Neuronal stem cell (in vitro differentiated cells): ENCODE results near the gene P2RX7.

Source experiments
- DNase-seq: peaks from one replicate; pipeline ENCODE4 v3.0.0-alpha.2; 2013; ENCODE audit warnings: low spot score
- H2AFZ ChIP-seq: one replicate; pipeline ENCODE4 v1.6.1; 2013; ENCODE audit warnings: mild to moderate bottlenecking, low read length, inconsistent platforms
- H2AK5ac ChIP-seq: 2 replicates; pipeline ENCODE4 v1.6.1; 2013; ENCODE audit warnings: low read depth, mild to moderate bottlenecking, inconsistent platforms, low read length, moderate library complexity, mixed read lengths
- H2BK120ac ChIP-seq: 2 replicates; pipeline ENCODE4 v1.6.1; 2013; ENCODE audit warnings: low read depth, mild to moderate bottlenecking, inconsistent platforms, low read length, moderate library complexity, mixed read lengths
- H2BK12ac ChIP-seq: one replicate; pipeline ENCODE4 v1.6.1; 2013; ENCODE audit warnings: low read length, inconsistent platforms
- H2BK15ac ChIP-seq: 2 replicates; pipeline ENCODE4 v1.6.1; 2013; ENCODE audit warnings: mild to moderate bottlenecking, low read length, inconsistent platforms, mixed read lengths
- H2BK5ac ChIP-seq: one replicate; pipeline ENCODE4 v1.6.1; 2013; ENCODE audit warnings: inconsistent platforms, mild to moderate bottlenecking, low read length, moderate library complexity
- H3K14ac ChIP-seq: one replicate; pipeline ENCODE4 v1.6.1; 2013; ENCODE audit warnings: low read length, inconsistent platforms
- H3K18ac ChIP-seq: 2 replicates; pipeline ENCODE4 v1.6.1; 2013; ENCODE audit warnings: low read length, inconsistent platforms
- H3K23ac ChIP-seq: 2 replicates; pipeline ENCODE4 v1.6.1; 2013; ENCODE audit warnings: low read depth, mild to moderate bottlenecking, mixed read lengths, low read length, inconsistent platforms; ENCODE audit not compliant: poor library complexity
- H3K27ac ChIP-seq: replicated peaks from 3 replicates; pipeline ENCODE4 v1.5.1; 2013; ENCODE audit warnings: low read length, inconsistent platforms
- H3K27me3 ChIP-seq, 3 experiments: 2 replicates each; pipeline ENCODE4 v1.6.1; 2013; ENCODE audit warnings: low read length in 3 of 3, mild to moderate bottlenecking in 2 of 3, inconsistent platforms in 1 of 3, low read depth in 1 of 3, mixed read lengths in 1 of 3, moderate library complexity in 1 of 3; ENCODE audit not compliant: control insufficient read depth in 3 of 3, insufficient read depth in 3 of 3
- H3K36me3 ChIP-seq, 2 donors: replicated peaks in 1 of 2; 2 replicates each; pipeline ENCODE4 v1.6.1; 2013; ENCODE audit warnings: low read length in 2 of 2; ENCODE audit not compliant: control insufficient read depth in 2 of 2, insufficient read depth in 2 of 2
- H3K4ac ChIP-seq: 2 replicates; pipeline ENCODE4 v1.6.1; 2013; ENCODE audit warnings: inconsistent platforms, mild to moderate bottlenecking, low read length, moderate library complexity
- H3K4me1 ChIP-seq, 2 donors: 1 replicate in 1 of 2; 2 replicates in 1 of 2; pipeline ENCODE4 v1.6.1; 2013; ENCODE audit warnings: low read length in 2 of 2, low read depth in 1 of 2; ENCODE audit not compliant: control insufficient read depth in 2 of 2, insufficient read depth in 1 of 2
- H3K4me2 ChIP-seq: one replicate; pipeline ENCODE4 v1.6.1; 2013; ENCODE audit warnings: mild to moderate bottlenecking, low read length, inconsistent platforms; ENCODE audit not compliant: insufficient read depth, poor library complexity, severe bottlenecking
- H3K4me3 ChIP-seq, 2 donors: 2 replicates each; pipeline ENCODE4 v1.5.1; 2013; ENCODE audit warnings: low read length in 2 of 2, mild to moderate bottlenecking in 2 of 2, inconsistent platforms in 1 of 2, moderate library complexity in 1 of 2
- H3K79me1 ChIP-seq: one replicate; pipeline ENCODE4 v1.6.1; 2013; ENCODE audit warnings: low read depth, mild to moderate bottlenecking, inconsistent platforms, low read length, moderate library complexity
- H3K9ac ChIP-seq: one replicate; pipeline ENCODE4 v1.6.1; 2013; ENCODE audit warnings: mild to moderate bottlenecking, low read depth, low read length, inconsistent platforms; ENCODE audit not compliant: poor library complexity
- H3K9me3 ChIP-seq, 2 donors: replicated peaks in 1 of 2; 2 replicates each; pipeline versions ENCODE3 to v1.6.1; 2013; ENCODE audit warnings: low read length in 2 of 2, mild to moderate bottlenecking in 2 of 2, inconsistent platforms in 1 of 2, low read depth in 1 of 2, mixed read lengths in 1 of 2, moderate library complexity in 1 of 2; ENCODE audit not compliant: control insufficient read depth in 2 of 2, insufficient read depth in 1 of 2
- H4K8ac ChIP-seq: one replicate; pipeline ENCODE4 v1.6.1; 2013; ENCODE audit warnings: low read depth, mild to moderate bottlenecking, inconsistent platforms, low read length, moderate library complexity
- H4K91ac ChIP-seq: one replicate; pipeline ENCODE4 v1.6.1; 2013; ENCODE audit warnings: low read length, low read depth, mild to moderate bottlenecking, inconsistent platforms; ENCODE audit not compliant: poor library complexity
- whole genome bisulfite sequencing, 2 donors: extraction: QIAGEN DNeasy Blood & Tissue Kit; methylation state at CpG; one replicate each; pipeline ENCODE4 v1.1.7; 2013; ENCODE audit warnings: missing lambda C conversion rate in 2 of 2, mixed read lengths in 1 of 2; ENCODE audit not compliant: insufficient read length in 2 of 2, insufficient replicate concordance in 1 of 2; ENCODE audit errors: extremely low coverage in 2 of 2; 5-methylcytosine and 5-hydroxymethylcytosine counted together

Gene P2RX7

DNA sequence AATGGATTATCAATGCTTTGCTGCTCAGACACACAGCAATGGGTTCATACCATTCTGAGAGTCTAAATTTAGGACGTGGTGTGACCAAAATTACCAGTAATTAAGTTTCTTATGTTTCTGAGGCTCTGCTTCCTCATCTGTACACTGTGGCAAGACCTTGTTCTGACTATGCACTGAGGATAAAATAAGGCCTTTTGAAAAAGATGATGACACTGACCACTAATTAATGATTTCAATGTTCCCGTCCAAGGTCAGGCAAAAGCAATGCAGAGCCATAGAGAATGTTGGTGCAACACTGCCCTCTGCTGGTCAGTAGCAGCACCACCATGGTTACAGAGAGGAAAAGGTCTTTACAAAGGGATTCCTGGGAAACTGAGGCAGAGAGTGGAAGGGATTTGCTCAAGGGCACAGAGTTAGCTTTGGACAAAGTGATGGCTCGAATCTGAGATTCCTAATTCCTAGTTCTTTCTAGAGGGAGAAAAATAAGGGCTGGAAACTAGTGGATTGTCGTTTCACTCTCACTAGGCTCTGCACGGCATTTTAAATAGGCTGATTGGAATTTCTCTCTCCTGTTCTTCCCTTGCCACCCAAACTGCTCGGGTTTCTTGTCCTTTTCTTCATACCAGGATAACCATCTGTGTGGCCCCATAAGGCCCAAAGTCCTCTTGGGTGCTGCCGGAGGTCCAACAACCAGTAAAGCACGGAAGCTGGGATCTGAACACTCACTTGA, 22.3 kb upstream of the P2RX7 start:
- Histone ChIP-seq H3K27me3 (peaks cover 0 to 5% (median 0%) of the 10 kb centered on the region in 3 experiments), H3K18ac (no peak overlapping the region), H2BK120ac (no peak overlapping the region), H3K9me3 (no peaks in the 10 kb centered on the region), H2BK5ac (no peak overlapping the region), H3K4me3 (no peak overlapping the region), H3K36me3 (no peaks in the 10 kb centered on the region), H2BK15ac (no peak overlapping the region), H3K23ac (no peak overlapping the region), H3K4ac (no peak overlapping the region), H3K9ac (no peak overlapping the region), H3K4me2 (no peak overlapping the region), H3K79me1 (no peaks in the 10 kb centered on the region), H2AFZ (no peak overlapping the region), H2BK12ac (no peak overlapping the region), H2AK5ac (no peak overlapping the region), H3K4me1 (no peaks in the 10 kb centered on the region), H4K8ac (no peak overlapping the region), H4K91ac (no peak overlapping the region), H3K27ac (no peak overlapping the region), H3K14ac (no peak overlapping the region)
- WGBS, 2 donors, result no CpG with 5 or more reads among the region's 8 CpGs
- DNase-seq, result peak; percentile 73

DNA sequence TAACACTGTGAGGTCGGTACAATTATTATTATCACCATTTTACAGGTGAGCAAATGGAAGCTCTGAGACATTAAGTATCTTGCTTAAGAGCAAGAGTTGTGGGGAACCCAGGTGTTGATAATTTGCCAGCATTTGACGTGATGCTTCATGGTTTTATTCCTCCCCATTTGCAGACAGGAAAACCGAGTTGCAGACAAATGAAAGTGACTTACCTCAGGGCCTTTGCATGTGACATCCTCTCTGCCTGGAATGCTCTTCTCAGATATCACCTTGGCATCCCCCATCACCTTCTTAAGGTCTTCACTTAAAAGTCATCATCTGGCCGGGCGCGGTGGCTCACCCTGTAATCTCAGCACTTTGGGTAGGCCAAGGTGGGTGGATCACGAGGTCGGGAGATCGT, 21.0 kb upstream of the P2RX7 start:
- H3K4me1 ChIP-seq, result no peaks in the 10 kb centered on the region
- H3K9me3 ChIP-seq, result no peaks in the 10 kb centered on the region
- peaks cover 0 to 2% (median 0%) of the 10 kb centered on the region in 3 experiments for H3K27me3 ChIP-seq
- no peaks in the 10 kb centered on the region for H3K36me3 ChIP-seq
- H3K4me2 ChIP-seq, result no peak overlapping the region
- no peak overlapping the region for H2BK15ac ChIP-seq
- no peak overlapping the region for H4K8ac ChIP-seq
- no CpG with 5 or more reads among the region's 9 CpGs for WGBS, 2 donors
- H4K91ac ChIP-seq, result no peak overlapping the region
- H2BK12ac ChIP-seq, result no peak overlapping the region
- no peak overlapping the region for H2AK5ac ChIP-seq
- H2BK120ac ChIP-seq, result no peak overlapping the region
- no peak overlapping the region for H3K27ac ChIP-seq
- H3K4me3 ChIP-seq, result no peak overlapping the region
- no peak overlapping the region for H3K14ac ChIP-seq
- DNase-seq, result no peak
- H2AFZ ChIP-seq, result no peak overlapping the region
- no peak overlapping the region for H3K18ac ChIP-seq
- no peak overlapping the region for H3K23ac ChIP-seq
- H3K79me1 ChIP-seq, result no peaks in the 10 kb centered on the region
- H3K4ac ChIP-seq, result no peak overlapping the region
- H3K9ac ChIP-seq, result no peak overlapping the region
- H2BK5ac ChIP-seq, result no peak overlapping the region

DNA sequence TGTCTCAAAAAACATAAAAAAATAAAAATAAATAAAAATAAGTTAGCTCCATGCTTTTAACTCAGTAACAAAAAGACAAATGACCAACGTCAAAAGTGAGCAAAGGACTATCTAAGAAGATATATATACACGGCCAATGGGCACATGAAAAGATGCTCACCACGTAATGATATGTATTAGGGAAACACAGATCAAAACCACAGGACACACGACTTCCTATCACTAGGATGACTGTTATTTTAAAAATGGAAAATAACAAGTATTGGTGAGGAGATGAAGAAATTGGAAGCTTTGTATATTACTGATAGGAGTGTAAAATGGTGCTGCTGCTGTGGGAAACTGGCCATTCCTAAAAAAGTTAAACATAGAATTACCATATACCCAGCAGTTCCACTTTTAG, 20.2 kb upstream of the P2RX7 start:
- Histone ChIP-seq H3K14ac (no peak overlapping the region), H3K27me3 (no peaks in the 10 kb centered on the region), H2BK120ac (no peak overlapping the region), H2BK5ac (no peak overlapping the region), H2BK15ac (no peak overlapping the region), H3K4me3 (no peak overlapping the region), H3K36me3 (no peaks in the 10 kb centered on the region), H2AFZ (no peak overlapping the region), H3K23ac (no peak overlapping the region), H3K9me3 (no peaks in the 10 kb centered on the region), H3K9ac (no peak overlapping the region), H3K27ac (no peak overlapping the region), H2BK12ac (no peak overlapping the region), H3K4me2 (no peak overlapping the region), H3K18ac (no peak overlapping the region), H3K4me1 (no peaks in the 10 kb centered on the region), H4K8ac (no peak overlapping the region), H2AK5ac (no peak overlapping the region), H3K4ac (no peak overlapping the region), H3K79me1 (no peaks in the 10 kb centered on the region), H4K91ac (no peak overlapping the region)
- no CpG with 5 or more reads among the region's 4 CpGs for WGBS, 2 donors
- DNase-seq, result no peak

DNA sequence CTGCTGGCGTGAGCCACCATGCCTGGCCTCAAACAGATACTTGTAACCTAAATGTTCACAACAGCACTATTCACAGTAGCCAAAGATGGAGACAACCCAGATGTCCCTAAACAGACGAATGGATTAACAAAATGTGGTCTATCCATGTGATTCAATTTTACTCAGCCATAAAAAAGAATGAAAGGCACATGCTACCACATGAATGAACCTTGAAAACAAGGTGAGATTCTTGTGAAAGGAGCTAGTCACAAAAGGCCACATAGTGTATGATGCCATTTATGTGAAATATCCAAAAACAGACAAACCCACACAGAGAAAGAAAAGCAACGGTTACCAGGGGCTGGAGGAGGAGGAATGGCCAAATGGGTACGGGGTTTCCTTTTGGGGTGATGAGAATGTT, 19.6 kb upstream of the P2RX7 start:
- no peak overlapping the region for H2AK5ac ChIP-seq
- WGBS, 2 donors, result no CpG with 5 or more reads among the region's 4 CpGs

More for the DNA sequence above, 19.6 kb upstream of the P2RX7 start:
- Histone ChIP-seq H2BK120ac (no peak overlapping the region), H3K9me3 (no peaks in the 10 kb centered on the region), H2BK5ac (no peak overlapping the region), H3K27ac (no peak overlapping the region), H2AFZ (no peak overlapping the region), H2BK15ac (no peak overlapping the region), H3K36me3 (no peaks in the 10 kb centered on the region), H2BK12ac (no peak overlapping the region), H3K9ac (no peak overlapping the region), H3K4me2 (no peak overlapping the region), H3K79me1 (no peaks in the 10 kb centered on the region), H3K23ac (no peak overlapping the region), H3K4ac (no peak overlapping the region), H3K27me3 (no peaks in the 10 kb centered on the region), H3K4me1 (no peaks in the 10 kb centered on the region), H3K4me3 (no peak overlapping the region), H3K14ac (no peak overlapping the region), H4K91ac (no peak overlapping the region), H3K18ac (no peak overlapping the region), H4K8ac (no peak overlapping the region)
- DNase-seq, result no peak
